GM12873 (cell line): Measurements from ENCODE around the gene GRIN2A.

Experiments used
- TF ChIP-seq, protein P1 (sequence below): IDR thresholded peaks from 2 replicates; pipeline ENCODE4 v1.5.1; 2012; ENCODE audit warnings: low read depth, mild to moderate bottlenecking, moderate library complexity, low read length, control low read depth; ENCODE audit not compliant: insufficient read depth; ENCODE audit errors: missing control alignments

The GRIN2A gene

DNA sequence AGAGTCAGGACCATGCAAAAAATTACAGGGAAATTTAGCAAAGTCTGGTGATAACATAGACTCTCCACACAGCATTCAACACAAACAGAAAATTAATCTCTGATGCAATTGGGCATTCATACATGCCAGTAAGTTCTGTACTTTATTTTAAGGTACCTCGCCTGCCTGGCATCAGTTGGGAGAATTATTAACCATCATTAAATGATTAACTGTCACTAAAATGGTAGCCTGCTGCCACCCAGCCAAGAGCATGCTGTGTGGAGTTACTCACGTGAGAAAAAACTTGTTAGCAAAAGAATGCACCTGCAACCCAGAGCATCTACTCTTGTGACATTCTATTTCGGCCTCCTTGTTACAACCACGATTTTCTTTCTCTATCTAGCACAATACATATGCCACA is 117.2 kb downstream of the GRIN2A start:
- TF ChIP-seq, protein P1, sequence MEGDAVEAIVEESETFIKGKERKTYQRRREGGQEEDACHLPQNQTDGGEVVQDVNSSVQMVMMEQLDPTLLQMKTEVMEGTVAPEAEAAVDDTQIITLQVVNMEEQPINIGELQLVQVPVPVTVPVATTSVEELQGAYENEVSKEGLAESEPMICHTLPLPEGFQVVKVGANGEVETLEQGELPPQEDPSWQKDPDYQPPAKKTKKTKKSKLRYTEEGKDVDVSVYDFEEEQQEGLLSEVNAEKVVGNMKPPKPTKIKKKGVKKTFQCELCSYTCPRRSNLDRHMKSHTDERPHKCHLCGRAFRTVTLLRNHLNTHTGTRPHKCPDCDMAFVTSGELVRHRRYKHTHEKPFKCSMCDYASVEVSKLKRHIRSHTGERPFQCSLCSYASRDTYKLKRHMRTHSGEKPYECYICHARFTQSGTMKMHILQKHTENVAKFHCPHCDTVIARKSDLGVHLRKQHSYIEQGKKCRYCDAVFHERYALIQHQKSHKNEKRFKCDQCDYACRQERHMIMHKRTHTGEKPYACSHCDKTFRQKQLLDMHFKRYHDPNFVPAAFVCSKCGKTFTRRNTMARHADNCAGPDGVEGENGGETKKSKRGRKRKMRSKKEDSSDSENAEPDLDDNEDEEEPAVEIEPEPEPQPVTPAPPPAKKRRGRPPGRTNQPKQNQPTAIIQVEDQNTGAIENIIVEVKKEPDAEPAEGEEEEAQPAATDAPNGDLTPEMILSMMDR: no peak

DNA sequence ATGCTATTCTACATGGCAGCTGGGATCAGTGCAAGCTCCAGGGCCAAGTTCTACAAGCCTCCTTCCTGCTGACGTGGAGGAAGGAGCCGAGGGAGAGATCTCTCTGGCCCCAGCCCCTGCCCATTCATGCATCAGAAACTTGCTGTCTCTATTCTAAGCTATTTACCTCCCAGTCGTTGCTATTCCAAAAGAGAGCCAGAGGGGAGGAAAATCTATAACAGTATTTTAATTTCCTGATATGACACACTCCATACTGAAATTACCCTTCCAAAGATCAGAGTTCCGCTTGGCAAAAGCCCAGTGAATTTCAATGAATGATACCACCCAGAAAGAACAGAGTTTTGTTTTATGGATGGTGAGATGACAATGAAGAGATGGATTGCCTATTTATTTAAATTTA is 133.4 kb downstream of the GRIN2A start:
- TF ChIP-seq, protein P1: no peak

GRCh38 chr16:10045947-10046346 is 136.3 kb downstream of the GRIN2A start:
- TF ChIP-seq, protein P1: no peak

DNA sequence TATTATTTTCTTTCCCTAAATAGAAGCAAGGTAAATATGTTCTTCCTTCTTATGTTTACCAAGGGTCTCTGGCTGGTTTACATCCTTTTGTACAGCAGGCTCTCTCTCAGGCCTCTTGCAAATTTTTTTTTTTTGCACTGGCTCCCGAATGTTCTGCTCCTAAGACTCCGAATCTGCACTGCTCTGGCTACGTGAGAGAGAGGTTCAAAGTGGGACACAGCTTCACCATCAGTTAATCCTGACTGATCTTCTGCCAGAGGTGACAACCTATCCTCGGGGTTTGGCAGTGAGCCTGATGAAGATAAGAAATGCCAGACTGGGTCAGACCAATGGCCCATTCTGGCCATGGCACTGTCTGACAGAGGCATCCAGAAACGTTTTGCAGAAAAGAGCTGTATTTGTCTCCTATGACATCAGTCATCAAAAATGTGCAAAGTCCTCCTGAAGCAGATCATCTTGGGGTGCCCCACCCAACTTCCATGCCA is 136.9 kb downstream of the GRIN2A start:
- TF ChIP-seq, protein P1: no peak

DNA sequence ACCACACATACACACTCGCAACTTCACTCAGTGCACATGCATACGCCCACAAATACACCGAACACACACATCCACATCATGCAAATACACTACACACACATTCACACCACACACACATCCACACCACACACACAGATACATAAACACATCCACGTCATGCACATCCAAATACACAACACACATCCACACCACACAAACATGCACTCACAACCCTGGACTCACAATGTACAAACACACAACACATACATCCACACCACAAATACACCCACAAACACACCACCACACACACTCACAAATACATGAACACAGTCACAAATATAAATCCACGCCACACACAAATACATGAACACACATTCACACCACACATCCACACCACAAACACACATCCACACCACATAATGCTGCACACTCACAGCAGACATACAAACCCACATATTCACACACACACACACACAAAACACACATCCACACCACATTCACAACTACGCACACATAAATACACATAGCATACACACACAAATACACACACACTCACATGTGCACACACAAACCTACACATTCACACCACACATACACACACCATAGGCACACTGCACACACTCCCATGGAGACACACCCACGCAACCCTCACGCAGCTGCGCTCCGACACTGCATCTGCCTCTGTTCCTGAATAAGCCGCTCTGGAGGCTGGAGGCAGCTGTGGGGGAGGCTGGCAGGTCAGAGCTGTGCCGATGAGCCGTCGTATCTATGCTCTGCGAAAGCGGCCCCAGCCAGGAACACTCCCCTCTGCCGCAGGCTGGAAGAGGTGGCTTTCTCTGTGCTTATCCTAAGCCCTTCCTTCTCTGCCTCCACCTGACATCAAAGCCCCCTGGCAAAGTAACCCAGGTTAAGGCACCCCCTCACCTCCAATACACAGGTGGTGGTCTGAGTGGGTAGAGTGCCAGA is 141.8 kb downstream of the GRIN2A start:
- TF ChIP-seq, protein P1: no peak

GRCh38 chr16:10039220-10040096 is 142.8 kb downstream of the GRIN2A start:
- TF ChIP-seq, protein P1: no peak

- TF ChIP-seq, protein P1: no peak
Observed at GRCh38 chr16:10037751-10038150, 144.5 kb downstream of the GRIN2A start.
